Activated naive CD4-positive, alpha-beta T cell treated with anti-CD3 and anti-CD28 coated beads for 36 hours (primary cell): ENCODE measurements around the gene PATE4. TPM values are rescaled to one million over a fixed set of nuclear protein-coding genes. Genes with fewer than 3 reads are reported as not detected.
A peak's percentile ranks its signal among the peaks of the same experiment; 100 is the strongest.
"Not testable (repeated sequence)": the region's sequence is repeated elsewhere in the genome, so short reads cannot be mapped to it uniquely, and the experiment has no call there.

ENCODE experiments used
- CTCF ChIA-PET: fragments of 350-600 bp; sonication (Branson Sonifier 250); formaldehyde crosslinking; loops from one replicate; lab custom pipeline; 2021; ENCODE audit warnings: antibody characterized with exemption; lab: Charles Lee
- DNase-seq: peaks from one replicate; pipeline ENCODE4 v3.0.0-alpha.2; 2020
- H3K27ac Mint-ChIP-seq: one replicate; pipeline ENCODE4 v1.8.0; 2021; ENCODE audit warnings: mild to moderate bottlenecking, mixed read lengths
- H3K27me3 Mint-ChIP-seq: one replicate; pipeline ENCODE4 v1.8.0; 2021; ENCODE audit warnings: low read depth, mixed read lengths
- H3K36me3 Mint-ChIP-seq: one replicate; pipeline ENCODE4 v1.8.0; 2021; ENCODE audit warnings: low read depth, mixed read lengths
- H3K4me1 Mint-ChIP-seq: one replicate; pipeline ENCODE4 v1.8.0; 2021; ENCODE audit warnings: low read depth, mixed read lengths
- H3K4me3 Mint-ChIP-seq: one replicate; pipeline ENCODE4 v1.8.0; 2021; ENCODE audit warnings: mild to moderate bottlenecking, moderate library complexity, mixed read lengths
- H3K9me3 Mint-ChIP-seq: one replicate; pipeline ENCODE4 v1.8.0; 2021; ENCODE audit warnings: mixed read lengths
- intact Hi-C: fragments of 100-400 bp; cut with micrococcal nuclease; formaldehyde crosslinking; loops from one replicate; pipeline ENCODE4 v1.15.1; 2023
- total RNA-seq, 2 experiments: library from RNA; stranded (reverse); gene quantifications; one replicate each; pipeline ENCODE4 v1.2.3, GENCODE V29; 2021

PATE4 gene
- total RNA-seq, 2 experiments from 2014 or later, result not detected

- H3K36me3 Mint-ChIP-seq, H3K27ac Mint-ChIP-seq, CTCF ChIA-PET, DNase-seq, H3K4me1 Mint-ChIP-seq, H3K4me3 Mint-ChIP-seq, intact Hi-C loops, H3K27me3 Mint-ChIP-seq, H3K9me3 Mint-ChIP-seq: not testable (repeated sequence)
Observed at GRCh38 chr11:125865354-125865753, 32.2 kb downstream of the PATE4 start.

GRCh38 chr11:125869521-125869920 lies 36.4 kb downstream of the PATE4 start:
- no peaks in the 10 kb centered on the region for H3K27me3 Mint-ChIP-seq
- DNase-seq, result no peak
- H3K4me1 Mint-ChIP-seq, result no peaks in the 10 kb centered on the region
- H3K4me3 Mint-ChIP-seq, result no peak overlapping the region
- CTCF ChIA-PET, result no interaction called here
- H3K36me3 Mint-ChIP-seq, result no peaks in the 10 kb centered on the region
- H3K9me3 Mint-ChIP-seq, result no peaks in the 10 kb centered on the region
- no peak overlapping the region for H3K27ac Mint-ChIP-seq
- intact Hi-C loops, result no loop called here

GRCh38 chr11:125871391-125872137 lies 38.4 kb downstream of the PATE4 start:
- Mint-ChIP-seq H3K4me3 (no peak overlapping the region), H3K9me3 (no peaks in the 10 kb centered on the region), H3K4me1 (no peaks in the 10 kb centered on the region), H3K27me3 (peaks cover 1% of the 10 kb centered on the region), H3K27ac (no peak overlapping the region), H3K36me3 (no peaks in the 10 kb centered on the region)
- intact Hi-C loops, result loop anchor here (5.0 kb wide), 3 partner anchors 299 to 524 kb away; partner anchors contain the start of gene FEZ1
- peak; percentile 55 for DNase-seq
- CTCF ChIA-PET, result interaction anchor here (0.7 kb wide), 1 partner anchor 226 kb away, joined by 5 read pairs; no protein-coding TSS in a partner anchor

GRCh38 chr11:125872138-125872491 lies 39.0 kb downstream of the PATE4 start:
- intact Hi-C loops, result loop anchor here (5.0 kb wide), 3 partner anchors 300 to 525 kb away; partner anchors contain the start of gene FEZ1
- H3K4me3 Mint-ChIP-seq, result no peak overlapping the region
- CTCF ChIA-PET, result no interaction called here

GRCh38 chr11:125873881-125874555 lies 40.9 kb downstream of the PATE4 start:
- Mint-ChIP-seq H3K27me3 (peaks cover 1% of the 10 kb centered on the region), H3K4me3 (no peak overlapping the region), H3K9me3 (no peaks in the 10 kb centered on the region), H3K36me3 (no peaks in the 10 kb centered on the region), H3K27ac (no peak overlapping the region), H3K4me1 (no peaks in the 10 kb centered on the region)
- intact Hi-C loops, result loop anchor here (1.0 to 5.0 kb wide), 6 partner anchors 150 to 527 kb away; partner anchors contain the start of genes CHEK1 and FEZ1
- CTCF ChIA-PET, result no interaction called here
- DNase-seq, result no peak

More at GRCh38 chr11:125872138-125872491, 39.0 kb downstream of the PATE4 start:
- Mint-ChIP-seq H3K4me1 (no peaks in the 10 kb centered on the region), H3K27ac (no peak overlapping the region), H3K36me3 (no peaks in the 10 kb centered on the region), H3K27me3 (peaks cover 1% of the 10 kb centered on the region), H3K9me3 (no peaks in the 10 kb centered on the region)
- DNase-seq, result no peak

GRCh38 chr11:125874556-125875124 lies 41.5 kb downstream of the PATE4 start:
- no peaks in the 10 kb centered on the region for H3K36me3 Mint-ChIP-seq
- no peaks in the 10 kb centered on the region for H3K4me1 Mint-ChIP-seq
- peak; percentile 74 for DNase-seq
- no peak overlapping the region for H3K4me3 Mint-ChIP-seq
- intact Hi-C loops, result loop anchor here (1.0 to 5.0 kb wide), 6 partner anchors 150 to 527 kb away; partner anchors contain the start of genes CHEK1 and FEZ1
- no peak overlapping the region for H3K27ac Mint-ChIP-seq
- CTCF ChIA-PET, result interaction anchor here (1.5 kb wide), 1 partner anchor 13 kb away, joined by 4 read pairs; the partner anchor contains the start of gene HYLS1
- H3K27me3 Mint-ChIP-seq, result peaks cover 1% of the 10 kb centered on the region
- no peaks in the 10 kb centered on the region for H3K9me3 Mint-ChIP-seq

GRCh38 chr11:125881291-125881690 lies 48.2 kb downstream of the PATE4 start:
- intact Hi-C loops, result loop anchor here (10.0 kb wide), 1 partner anchor 716 kb away; the partner anchor contains the start of gene PKNOX2
- Mint-ChIP-seq H3K36me3 (no peaks in the 10 kb centered on the region), H3K4me1 (no peaks in the 10 kb centered on the region), H3K27ac (no peak overlapping the region), H3K9me3 (no peaks in the 10 kb centered on the region), H3K27me3 (no peaks in the 10 kb centered on the region), H3K4me3 (no peak overlapping the region)
- DNase-seq, result no peak
- CTCF ChIA-PET, result interaction anchor here (0.7 kb wide), 1 partner anchor 455 kb away, joined by 3 read pairs; no protein-coding TSS in a partner anchor

GRCh38 chr11:125883375-125883774 lies 50.3 kb downstream of the PATE4 start:
- no peaks in the 10 kb centered on the region for H3K27me3 Mint-ChIP-seq
- H3K27ac Mint-ChIP-seq, result no peak overlapping the region
- CTCF ChIA-PET, result no interaction called here
- no peak for DNase-seq
- no peaks in the 10 kb centered on the region for H3K36me3 Mint-ChIP-seq
- H3K9me3 Mint-ChIP-seq, result no peaks in the 10 kb centered on the region
- H3K4me1 Mint-ChIP-seq, result peaks cover 10% of the 10 kb centered on the region
- intact Hi-C loops, result loop anchor here (10.0 kb wide), 1 partner anchor 719 kb away; the partner anchor contains the start of gene PKNOX2
- H3K4me3 Mint-ChIP-seq, result no peak overlapping the region

- peaks cover 29% of the 10 kb centered on the region for H3K4me1 Mint-ChIP-seq
- peak overlapping the region; percentile 81 for H3K4me3 Mint-ChIP-seq
- no peaks in the 10 kb centered on the region for H3K9me3 Mint-ChIP-seq
- intact Hi-C loops, result loop anchor here (1.0 to 10.0 kb wide), 9 partner anchors 16 to 935 kb away; partner anchors contain the start of genes CCDC15, FAM118B, PKNOX2 and PUS3
- no peak for DNase-seq
- H3K36me3 Mint-ChIP-seq, result peaks cover 2% of the 10 kb centered on the region
- CTCF ChIA-PET, result interaction anchor here (0.6 to 2.0 kb wide), 6 partner anchors 12 to 319 kb away, joined by 3 to 8 read pairs (median 5); partner anchors contain the start of genes CHEK1 and PUS3
- no peaks in the 10 kb centered on the region for H3K27me3 Mint-ChIP-seq
- peak overlapping the region; percentile 88 for H3K27ac Mint-ChIP-seq
Observed at GRCh38 chr11:125886997-125887372, 53.9 kb downstream of the PATE4 start.

GRCh38 chr11:125887373-125888324 lies 54.5 kb downstream of the PATE4 start, which contains the start of gene HYLS1:
HYLS1 (plus strand) TSS chr11:125887668; CDS start chr11:125899369, 11,701 bp downstream.
- no peaks in the 10 kb centered on the region for H3K9me3 Mint-ChIP-seq
- H3K4me1 Mint-ChIP-seq, result peaks cover 35% of the 10 kb centered on the region
- CTCF ChIA-PET, result interaction anchor here (0.7 to 2.0 kb wide), 6 partner anchors 12 to 462 kb away, joined by 4 to 9 read pairs (median 6); partner anchors contain the start of genes CHEK1 and PUS3
- peak within 1 kb of the TSS; percentile 88 for H3K27ac Mint-ChIP-seq
- peaks cover 5% of the 10 kb centered on the region for H3K36me3 Mint-ChIP-seq
- peak; percentile 97 for DNase-seq
- peak within 1 kb of the TSS; percentile 81 for H3K4me3 Mint-ChIP-seq
- intact Hi-C loops, result loop anchor here (1.0 to 10.0 kb wide), 10 partner anchors 16 to 935 kb away; partner anchors contain the start of genes CCDC15, FAM118B, PKNOX2 and PUS3
- H3K27me3 Mint-ChIP-seq, result no peaks in the 10 kb centered on the region
